Activated naive CD8-positive, alpha-beta T cell treated with anti-CD3 and anti-CD28 coated beads, Interleukin-2, amount 10 ng/mL, durations not matched to agents 7 days and 5 days (primary cell): ENCODE measurements around the gene TRIP13. TPM values are rescaled to one million over a fixed set of nuclear protein-coding genes. Genes with fewer than 3 reads are reported as not detected.
A peak's percentile ranks its signal among the peaks of the same experiment; 100 is the strongest.
"Not testable (repeated sequence)": the region's sequence is repeated elsewhere in the genome, so short reads cannot be mapped to it uniquely, and the experiment has no call there.

ENCODE experiments used
- ATAC-seq: fragments of 150-1000 bp; cut with Tn5 transposase; one replicate; pipeline ENCODE4 v1.10.0; 2021; ENCODE audit warnings: low read depth, moderate library complexity
- POLR2A ChIA-PET: fragments of 350-600 bp; sonication (Branson Sonifier 250); formaldehyde crosslinking; loops from one replicate; lab custom pipeline; 2021; ENCODE audit warnings: antibody characterized with exemption; lab: Charles Lee
- DNase-seq: peaks from one replicate; pipeline ENCODE4 v3.0.0; 2021
- H3K27ac Mint-ChIP-seq: one replicate; pipeline ENCODE4 v1.8.0; 2022; ENCODE audit warnings: mild to moderate bottlenecking, mixed read lengths
- H3K27me3 Mint-ChIP-seq: one replicate; pipeline ENCODE4 v1.8.0; 2022; ENCODE audit warnings: mild to moderate bottlenecking, moderate library complexity, mixed read lengths
- H3K36me3 Mint-ChIP-seq: one replicate; pipeline ENCODE4 v1.8.0; 2021; ENCODE audit warnings: mild to moderate bottlenecking, mixed read lengths
- H3K4me1 Mint-ChIP-seq: one replicate; pipeline ENCODE4 v1.8.0; 2021; ENCODE audit warnings: mixed read lengths
- H3K4me3 Mint-ChIP-seq: one replicate; pipeline ENCODE4 v1.8.0; 2022; ENCODE audit warnings: mild to moderate bottlenecking, moderate library complexity, mixed read lengths
- H3K9me3 Mint-ChIP-seq: one replicate; pipeline ENCODE4 v1.8.0; 2021; ENCODE audit warnings: mixed read lengths
- total RNA-seq, 2 experiments: library from RNA; stranded (reverse); gene quantifications; one replicate each; pipeline ENCODE4 v1.2.3, GENCODE V29; 2021

TRIP13 gene
- total RNA-seq, 2 experiments from 2014 or later: 18.3 to 20.9 TPM

DNA sequence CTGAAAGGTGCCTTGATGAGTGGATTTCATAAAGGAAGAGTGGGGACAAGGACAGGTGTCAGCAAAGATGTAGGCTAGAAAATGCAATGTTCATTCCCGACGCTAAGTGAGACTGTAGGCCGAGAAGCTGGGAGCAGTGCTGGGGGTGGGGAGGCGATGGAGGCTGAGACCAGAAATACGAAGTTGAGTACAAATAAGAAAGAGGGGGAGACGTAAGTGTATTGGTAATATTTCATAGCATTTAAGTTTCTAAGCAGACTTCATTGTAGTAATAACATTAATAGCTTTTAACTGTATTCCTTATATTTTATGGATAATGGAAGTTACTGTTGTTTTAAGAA is 11.0 kb downstream of the TRIP13 start:
- DNase-seq (no peak), ATAC-seq (no peak)
- Mint-ChIP-seq H3K36me3 (peaks cover 8% of the 10 kb centered on the region), H3K9me3 (no peaks in the 10 kb centered on the region), H3K4me1 (no peaks in the 10 kb centered on the region), H3K4me3 (no peak overlapping the region), H3K27ac (no peak overlapping the region), H3K27me3 (no peaks in the 10 kb centered on the region)
- POLR2A ChIA-PET: no interaction called here

DNA sequence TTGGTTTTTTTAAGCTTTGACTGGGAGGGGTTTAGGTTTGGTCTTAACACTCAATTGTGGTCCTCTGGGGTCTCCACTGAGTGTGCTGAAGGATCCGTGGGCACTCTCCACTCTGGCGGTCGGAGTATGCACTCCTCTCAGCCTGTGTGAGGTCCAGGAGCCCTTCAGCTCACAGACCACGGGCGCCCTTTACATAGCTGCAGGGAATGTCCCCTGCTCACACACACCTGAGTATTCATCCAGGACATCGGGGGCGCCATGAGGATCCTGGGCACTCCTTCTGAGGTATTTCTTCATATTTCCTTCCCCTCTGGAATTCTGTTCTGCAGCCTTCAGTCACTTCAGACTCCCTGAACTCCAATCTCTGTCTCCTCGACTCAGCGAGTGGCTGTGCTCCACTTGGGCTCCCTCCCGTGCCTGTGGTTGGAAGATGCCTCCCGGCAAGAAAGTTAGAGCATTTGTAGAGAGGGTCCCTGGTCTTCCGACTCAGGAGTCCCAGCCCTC is 12.5 kb downstream of the TRIP13 start:
- peak overlapping the region; percentile 23 for H3K27ac Mint-ChIP-seq

DNA sequence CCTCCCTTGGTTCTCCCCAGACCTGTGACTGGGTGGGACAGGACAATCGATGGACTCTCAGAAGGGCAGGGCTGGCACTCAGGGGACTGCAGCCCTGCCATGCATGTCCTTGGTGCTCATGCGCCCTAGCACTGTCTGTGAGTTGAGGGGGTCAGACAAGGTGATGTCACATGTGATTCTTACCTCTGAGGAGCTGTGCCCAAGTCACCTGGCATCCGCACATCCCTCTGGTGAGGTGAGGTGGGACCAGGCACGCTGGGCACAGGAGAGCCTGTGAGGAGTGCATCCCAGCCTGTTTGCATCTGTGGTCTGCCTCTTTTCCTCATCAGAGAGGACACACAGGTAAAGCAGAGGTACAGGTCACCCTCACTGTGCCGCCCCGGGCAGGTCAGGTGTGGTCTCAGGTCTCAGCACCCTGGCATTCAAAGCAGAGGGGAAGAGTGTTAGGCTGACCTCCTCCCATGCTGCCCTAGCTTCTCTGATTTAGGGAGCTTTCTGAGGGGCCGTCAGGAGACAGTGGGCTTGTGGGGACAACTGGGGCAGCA is 14.8 kb downstream of the TRIP13 start:
- Mint-ChIP-seq H3K4me3 (no peak overlapping the region), H3K27ac (no peak overlapping the region), H3K4me1 (no peaks in the 10 kb centered on the region), H3K27me3 (no peaks in the 10 kb centered on the region), H3K9me3 (no peaks in the 10 kb centered on the region), H3K36me3 (peaks cover 14% of the 10 kb centered on the region)
- ATAC-seq: no peak
- POLR2A ChIA-PET: no interaction called here
- no peak for DNase-seq

More for the DNA sequence above, 12.5 kb downstream of the TRIP13 start:
- POLR2A ChIA-PET: no interaction called here
- H3K9me3 Mint-ChIP-seq: no peaks in the 10 kb centered on the region
- no peaks in the 10 kb centered on the region for H3K27me3 Mint-ChIP-seq
- H3K4me1 Mint-ChIP-seq: no peaks in the 10 kb centered on the region
- DNase-seq: no peak
- H3K36me3 Mint-ChIP-seq: peaks cover 8% of the 10 kb centered on the region
- no peak overlapping the region for H3K4me3 Mint-ChIP-seq
- no peak for ATAC-seq

DNA sequence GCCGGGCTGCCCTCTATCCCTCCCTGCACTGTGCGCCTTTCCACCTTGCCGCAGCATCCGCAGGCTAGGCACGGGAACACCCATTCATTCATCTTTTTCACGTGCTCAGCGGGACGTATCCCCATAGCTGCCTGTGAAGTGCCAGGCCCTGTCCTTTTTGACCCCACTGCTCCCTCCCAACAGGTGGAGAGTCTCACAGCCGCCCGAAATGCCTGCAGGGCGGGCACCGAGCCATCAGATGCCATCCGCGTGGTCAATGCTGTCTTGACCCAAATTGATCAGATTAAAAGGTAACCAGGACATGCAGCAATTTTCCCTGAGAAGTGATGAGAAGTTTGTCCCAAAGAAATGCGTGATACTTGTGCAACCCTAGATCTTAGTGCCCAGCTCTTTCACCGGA is 15.5 kb downstream of the TRIP13 start:
- Mint-ChIP-seq H3K4me3 (no peak overlapping the region), H3K4me1 (no peaks in the 10 kb centered on the region), H3K27me3 (no peaks in the 10 kb centered on the region), H3K9me3 (no peaks in the 10 kb centered on the region), H3K36me3 (peaks cover 15% of the 10 kb centered on the region), H3K27ac (no peak overlapping the region)
- ATAC-seq: no peak
- POLR2A ChIA-PET: no interaction called here
- DNase-seq: no peak

DNA sequence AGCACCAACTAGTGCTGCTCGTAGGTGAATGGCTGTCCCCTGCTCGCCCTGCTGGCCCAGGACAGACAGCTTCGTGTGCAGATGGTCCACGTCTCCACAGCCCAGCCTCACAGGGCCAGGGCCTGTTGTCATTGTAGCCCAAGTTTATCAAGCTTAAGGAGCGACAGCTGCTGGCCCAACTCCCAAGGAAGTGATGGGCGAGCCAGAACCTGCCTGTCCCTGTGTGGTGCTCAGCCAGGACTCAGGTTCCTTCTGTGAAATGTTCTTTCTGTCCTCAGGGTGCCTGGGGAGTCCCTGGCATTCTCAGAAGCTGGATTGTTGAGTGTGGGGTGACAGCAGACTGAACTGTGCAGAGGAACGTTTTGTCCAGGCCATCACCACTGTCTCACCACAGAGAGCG is 16.4 kb downstream of the TRIP13 start:
- Mint-ChIP-seq H3K9me3 (no peaks in the 10 kb centered on the region), H3K27me3 (no peaks in the 10 kb centered on the region), H3K36me3 (peaks cover 15% of the 10 kb centered on the region), H3K27ac (no peak overlapping the region), H3K4me1 (no peaks in the 10 kb centered on the region), H3K4me3 (no peak overlapping the region)
- ATAC-seq (no peak), DNase-seq (no peak)
- POLR2A ChIA-PET: no interaction called here

DNA sequence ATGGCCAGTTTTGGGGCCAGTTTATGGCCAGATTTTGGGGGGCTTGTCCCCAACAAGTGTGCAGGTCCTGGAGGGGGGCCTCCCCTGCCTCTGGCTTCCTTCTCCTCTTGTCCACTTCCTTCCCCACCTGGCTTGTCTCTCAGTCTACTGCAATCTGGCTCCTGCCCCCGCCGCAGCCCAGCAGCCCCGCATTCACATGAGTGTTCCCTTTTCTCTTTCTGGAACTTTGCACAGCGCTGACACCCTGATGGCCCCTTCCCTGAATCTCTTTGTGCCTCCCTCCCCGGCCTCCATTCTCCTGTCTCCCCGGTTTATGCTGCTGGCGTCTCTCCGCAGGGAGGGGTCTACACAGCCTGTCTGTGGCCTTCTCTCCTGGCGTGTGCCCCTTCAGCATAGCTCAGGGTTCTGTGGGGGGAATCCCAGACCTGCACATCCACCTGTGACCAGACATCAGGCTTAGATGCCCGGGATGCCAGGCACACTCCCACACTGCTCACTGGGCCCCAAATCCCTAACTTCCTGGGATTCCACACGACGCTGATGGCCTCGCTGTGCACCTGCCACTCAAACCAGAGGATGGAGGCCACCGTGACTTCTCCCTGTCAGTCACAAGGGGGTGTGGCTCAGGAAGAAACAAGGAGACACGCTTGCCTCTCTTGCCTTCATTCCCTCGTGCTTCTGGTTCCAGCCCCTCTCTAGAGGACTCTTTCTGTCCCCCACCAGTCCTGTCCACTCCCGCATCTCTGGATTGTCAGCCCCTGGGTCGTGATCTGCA is 17.5 kb downstream of the TRIP13 start:
- Mint-ChIP-seq H3K4me1 (no peaks in the 10 kb centered on the region), H3K4me3 (no peak overlapping the region), H3K27ac (no peak overlapping the region)

DNA sequence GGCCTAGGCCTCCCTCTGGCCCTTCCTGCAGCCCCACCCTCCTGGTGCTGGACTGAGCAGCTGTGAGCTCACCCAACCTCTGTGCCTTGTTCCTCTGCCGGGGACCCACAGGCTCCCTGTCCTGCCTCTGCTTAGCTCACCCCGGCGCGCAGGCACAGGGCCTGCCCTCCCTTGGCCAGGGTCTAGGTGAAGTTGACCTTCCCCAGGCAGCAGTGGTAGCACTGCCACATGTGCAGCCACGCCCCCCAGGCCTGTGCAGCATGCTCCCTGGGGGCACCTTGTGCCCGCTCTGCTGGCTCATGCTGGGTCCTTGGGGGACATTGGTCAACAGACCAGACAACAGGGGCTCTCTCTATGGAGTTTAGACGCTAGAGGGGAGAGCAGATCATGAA is 18.1 kb downstream of the TRIP13 start:
- POLR2A ChIA-PET: no interaction called here
- Mint-ChIP-seq H3K9me3 (no peaks in the 10 kb centered on the region), H3K36me3 (peaks cover 6% of the 10 kb centered on the region), H3K27me3 (no peaks in the 10 kb centered on the region), H3K27ac (no peak overlapping the region), H3K4me3 (no peak overlapping the region), H3K4me1 (no peaks in the 10 kb centered on the region)
- ATAC-seq (no peak), DNase-seq (no peak)

More for the DNA sequence above, 17.5 kb downstream of the TRIP13 start:
- POLR2A ChIA-PET: no interaction called here
- no peaks in the 10 kb centered on the region for H3K9me3 Mint-ChIP-seq
- no peaks in the 10 kb centered on the region for H3K27me3 Mint-ChIP-seq
- ATAC-seq: no peak
- no peak for DNase-seq
- peaks cover 9% of the 10 kb centered on the region for H3K36me3 Mint-ChIP-seq

DNA sequence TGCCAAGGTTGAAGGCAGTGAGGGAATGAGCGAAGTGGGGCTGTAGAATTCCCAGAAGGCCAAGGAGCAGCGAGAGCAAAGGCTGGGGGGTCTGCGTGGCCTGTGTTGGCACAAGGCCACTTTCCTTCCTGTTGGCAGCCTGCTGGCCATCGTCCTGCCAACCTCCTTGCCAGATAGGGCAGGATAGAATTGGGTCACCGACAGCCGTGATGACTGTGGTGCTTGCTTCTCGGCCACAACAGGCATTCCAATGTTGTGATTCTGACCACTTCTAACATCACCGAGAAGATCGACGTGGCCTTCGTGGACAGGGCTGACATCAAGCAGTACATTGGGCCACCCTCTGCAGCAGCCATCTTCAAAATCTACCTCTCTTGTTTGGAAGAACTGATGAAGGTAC is 18.9 kb downstream of the TRIP13 start:
- no peak for DNase-seq
- Mint-ChIP-seq H3K27me3 (no peaks in the 10 kb centered on the region), H3K36me3 (peaks cover 6% of the 10 kb centered on the region), H3K4me1 (no peaks in the 10 kb centered on the region), H3K4me3 (no peak overlapping the region), H3K9me3 (no peaks in the 10 kb centered on the region), H3K27ac (no peak overlapping the region)
- no peak for ATAC-seq
- POLR2A ChIA-PET: no interaction called here

DNA sequence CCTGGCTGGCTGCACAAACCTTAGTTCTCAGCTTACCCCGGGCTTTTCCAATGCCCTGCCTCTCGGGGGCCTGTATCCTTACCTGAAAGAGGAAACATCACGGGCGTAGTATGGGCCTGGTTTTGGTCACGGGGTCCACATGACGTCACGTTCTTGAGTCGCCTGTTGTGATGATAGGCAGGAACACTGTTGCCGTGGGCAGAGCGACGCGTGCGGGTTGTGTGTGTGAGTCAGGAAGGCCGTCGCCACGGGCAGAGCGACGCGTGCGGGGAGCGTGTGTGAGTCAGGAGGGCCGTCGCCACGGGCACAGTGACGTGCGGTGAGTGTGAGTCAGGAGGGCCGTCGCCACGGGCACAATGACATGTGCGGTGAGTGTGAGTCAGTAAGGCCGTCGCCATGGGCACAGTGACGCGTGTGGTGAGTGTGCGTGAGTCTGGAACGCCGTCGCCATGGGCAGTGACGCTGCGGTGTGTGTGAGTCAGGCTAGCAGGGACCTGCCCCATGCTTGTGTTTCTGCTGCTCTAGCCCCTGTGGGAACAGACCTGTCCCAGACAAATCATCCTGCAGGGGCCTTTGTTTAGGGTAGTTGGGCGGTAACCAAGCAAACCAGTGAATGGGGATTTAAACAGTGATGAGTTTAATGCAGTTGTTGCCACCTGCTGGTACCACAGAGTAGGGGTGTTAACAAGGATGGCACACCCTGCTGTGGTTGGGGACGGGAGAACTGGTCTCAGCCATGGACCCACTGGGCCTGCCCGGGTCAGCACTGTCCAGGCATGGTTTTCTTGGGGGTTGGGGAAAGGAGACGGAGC is 19.8 kb downstream of the TRIP13 start:
- no peak overlapping the region for H3K27ac Mint-ChIP-seq
- POLR2A ChIA-PET: no interaction called here
- DNase-seq (no peak), ATAC-seq (peak; percentile 21)
- H3K27me3 Mint-ChIP-seq: no peaks in the 10 kb centered on the region
- H3K9me3 Mint-ChIP-seq: no peaks in the 10 kb centered on the region
- no peaks in the 10 kb centered on the region for H3K4me1 Mint-ChIP-seq
- H3K36me3 Mint-ChIP-seq: peaks cover 6% of the 10 kb centered on the region
- H3K4me3 Mint-ChIP-seq: peak overlapping the region; percentile 26

DNA sequence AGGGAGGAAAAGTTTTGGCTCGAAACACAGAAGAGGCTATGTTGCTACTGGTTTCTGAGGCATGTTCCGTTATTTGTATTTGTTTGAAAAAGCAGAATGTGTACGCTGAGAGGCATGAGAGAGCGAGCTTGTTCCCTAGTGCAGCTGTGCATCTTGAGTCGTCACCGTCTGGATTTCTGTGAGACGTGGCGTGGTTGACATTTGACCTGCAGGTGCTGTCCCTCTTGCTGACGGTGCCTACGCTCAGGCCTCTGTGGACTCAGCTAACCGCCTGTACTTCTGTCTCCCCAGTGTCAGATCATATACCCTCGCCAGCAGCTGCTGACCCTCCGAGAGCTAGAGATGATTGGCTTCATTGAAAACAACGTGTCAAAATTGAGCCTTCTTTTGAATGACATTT is 21.5 kb downstream of the TRIP13 start:
- no peak for DNase-seq
- H3K36me3 Mint-ChIP-seq: peaks cover 8% of the 10 kb centered on the region
- no peak overlapping the region for H3K27ac Mint-ChIP-seq
- no peak for ATAC-seq
- no peaks in the 10 kb centered on the region for H3K27me3 Mint-ChIP-seq
- POLR2A ChIA-PET: no interaction called here
- H3K4me3 Mint-ChIP-seq: no peak overlapping the region
- H3K4me1 Mint-ChIP-seq: no peaks in the 10 kb centered on the region
- H3K9me3 Mint-ChIP-seq: no peaks in the 10 kb centered on the region

DNA sequence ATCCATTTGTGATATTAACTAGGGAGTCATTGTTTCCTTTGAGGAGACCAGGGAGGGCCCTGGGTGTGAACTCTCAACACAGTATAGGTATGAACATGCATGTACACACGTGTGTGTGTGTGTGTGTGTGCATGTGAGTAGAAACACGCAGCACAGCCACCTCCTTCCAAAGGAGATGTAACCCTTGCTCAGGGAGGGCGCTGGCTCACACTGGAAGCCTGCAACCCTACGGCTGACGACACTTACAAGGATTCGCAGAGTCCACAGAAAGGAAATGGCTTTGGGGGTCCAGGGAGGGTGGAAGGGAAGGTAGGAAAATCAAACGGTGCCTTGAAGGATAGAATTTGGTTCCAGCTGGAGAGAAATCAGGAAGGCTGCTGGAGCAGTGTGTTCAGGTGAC is 21.9 kb downstream of the TRIP13 start:
- Mint-ChIP-seq H3K27ac (no peak overlapping the region), H3K36me3 (peaks cover 8% of the 10 kb centered on the region), H3K27me3 (no peaks in the 10 kb centered on the region), H3K4me3 (no peak overlapping the region), H3K4me1 (no peaks in the 10 kb centered on the region), H3K9me3 (no peaks in the 10 kb centered on the region)
- POLR2A ChIA-PET: no interaction called here
- no peak for ATAC-seq
- no peak for DNase-seq

DNA sequence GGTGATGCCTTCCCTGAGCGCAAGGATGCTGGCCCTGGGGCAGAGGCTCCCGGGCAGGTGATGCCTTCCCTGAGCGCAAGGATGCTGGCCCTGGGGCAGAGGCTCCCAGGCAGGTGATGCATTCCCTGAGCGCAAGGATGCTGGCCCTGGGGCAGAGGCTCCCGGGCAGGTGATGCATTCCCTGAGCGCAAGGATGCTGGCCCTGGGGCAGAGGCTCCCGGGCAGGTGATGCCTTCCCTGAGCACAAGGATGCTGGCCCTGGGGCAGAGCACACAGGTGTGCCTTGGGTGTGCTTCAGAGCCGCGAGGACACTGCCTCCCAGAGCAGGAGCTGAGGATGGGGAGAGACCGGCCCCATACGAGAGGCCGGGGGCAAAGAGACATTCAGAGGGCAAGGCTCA is 22.7 kb downstream of the TRIP13 start:
- ATAC-seq, H3K27me3 Mint-ChIP-seq, POLR2A ChIA-PET, H3K27ac Mint-ChIP-seq, H3K4me3 Mint-ChIP-seq, H3K4me1 Mint-ChIP-seq, DNase-seq, H3K36me3 Mint-ChIP-seq, H3K9me3 Mint-ChIP-seq: not testable (repeated sequence)

DNA sequence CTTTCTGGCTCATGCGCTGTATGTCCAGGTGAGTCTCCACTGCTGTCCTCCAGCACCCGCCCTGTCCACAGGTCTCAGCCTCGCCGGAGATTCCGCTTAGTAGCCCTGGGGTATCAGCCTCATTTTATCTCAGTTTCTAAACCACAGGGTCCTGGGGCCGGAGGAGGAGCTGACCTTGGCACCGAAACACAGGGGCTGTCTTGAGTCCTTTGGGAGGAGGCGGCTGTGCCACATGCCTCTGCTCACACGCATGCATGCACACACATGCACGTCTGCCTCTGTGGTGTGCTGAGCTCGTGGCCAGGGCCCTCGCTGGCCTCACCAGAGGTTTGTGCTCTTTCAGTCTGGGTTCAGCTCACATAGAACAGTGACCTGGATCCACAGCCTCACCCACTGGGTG is 23.3 kb downstream of the TRIP13 start:
- peaks cover 8% of the 10 kb centered on the region for H3K36me3 Mint-ChIP-seq
- DNase-seq (no peak), ATAC-seq (no peak)
- H3K4me3 Mint-ChIP-seq: no peak overlapping the region
- no peaks in the 10 kb centered on the region for H3K27me3 Mint-ChIP-seq
- no peaks in the 10 kb centered on the region for H3K9me3 Mint-ChIP-seq
- no peaks in the 10 kb centered on the region for H3K4me1 Mint-ChIP-seq
- POLR2A ChIA-PET: no interaction called here
- H3K27ac Mint-ChIP-seq: no peak overlapping the region
